PFSK-1 (cell line): ENCODE data around the gene TSPAN18.

Source experiments
- SIN3A ChIP-seq: IDR thresholded peaks from 2 replicates; pipeline ENCODE4 v1.6.1; 2012; ENCODE audit warnings: mild to moderate bottlenecking, low read length, moderate library complexity, borderline replicate concordance; ENCODE audit not compliant: insufficient read depth
- TAF1 ChIP-seq: IDR thresholded peaks from 2 replicates; pipeline ENCODE4 v1.6.1; 2012; ENCODE audit warnings: low read length, control low read depth, borderline replicate concordance; ENCODE audit not compliant: insufficient read depth

- no peak for TF ChIP-seq SIN3A
- no peak for TF ChIP-seq TAF1
Measured at GRCh38 chr11:44698252-44698912, 28.4 kb upstream of the TSPAN18 start.
